Fibroblast of upper back skin (primary cell): ENCODE data around the gene GPT2.

ENCODE experiments used
- DNase-seq: peaks from one replicate; pipeline ENCODE4 v3.0.0-alpha.2; 2013

The GPT2 gene

DNA sequence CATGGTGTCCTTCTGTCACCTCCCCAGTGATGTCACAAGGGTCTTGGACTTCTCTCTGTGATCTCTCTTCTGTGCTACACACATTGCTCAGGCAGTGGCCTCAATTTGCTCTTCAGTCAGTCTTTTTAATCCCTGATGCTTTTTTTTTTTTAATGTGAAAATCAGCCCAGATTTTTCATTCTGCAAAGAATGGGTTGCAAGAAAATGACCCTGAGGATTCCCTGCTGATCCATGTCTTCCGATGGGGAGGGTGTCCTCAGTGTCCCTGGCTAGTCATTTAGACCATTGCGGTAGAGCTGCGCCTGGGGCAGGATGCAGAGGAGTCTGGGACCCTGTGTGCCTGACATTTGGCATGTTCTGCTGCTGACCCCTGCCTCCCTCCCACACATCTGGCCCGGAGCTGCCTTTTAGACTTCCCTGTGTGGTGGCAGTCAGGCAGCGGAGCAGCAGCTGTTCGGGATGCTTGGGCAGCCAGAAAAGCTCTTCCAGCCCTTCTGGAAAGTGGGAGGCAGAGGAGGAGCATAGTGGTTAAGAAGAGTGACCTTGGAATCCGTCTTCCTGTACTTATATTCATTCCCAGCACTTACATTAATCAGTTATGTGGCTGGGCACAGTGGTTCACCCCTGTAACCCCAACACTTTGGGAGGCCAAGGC is 12.3 kb downstream of the GPT2 start:
- DNase-seq: no peak

DNA sequence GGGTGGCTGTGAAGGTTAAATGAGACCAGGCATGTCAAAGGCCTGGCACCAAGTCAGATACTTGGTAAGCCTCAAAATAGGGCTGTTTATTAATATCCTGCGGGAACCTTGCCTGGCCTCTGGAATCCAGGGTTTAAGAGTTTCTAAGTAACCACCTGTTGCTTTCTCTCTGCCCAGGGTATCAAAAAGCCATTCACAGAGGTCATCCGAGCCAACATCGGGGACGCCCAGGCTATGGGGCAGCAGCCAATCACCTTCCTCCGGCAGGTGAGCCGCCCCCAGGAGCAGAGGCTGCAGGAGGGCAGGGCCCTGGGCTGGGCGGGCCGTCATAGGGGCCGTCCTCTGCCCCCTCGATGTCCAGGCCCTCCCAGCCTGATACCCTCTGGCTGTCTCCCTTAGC is 13.3 kb downstream of the GPT2 start:
- DNase-seq: no peak

DNA sequence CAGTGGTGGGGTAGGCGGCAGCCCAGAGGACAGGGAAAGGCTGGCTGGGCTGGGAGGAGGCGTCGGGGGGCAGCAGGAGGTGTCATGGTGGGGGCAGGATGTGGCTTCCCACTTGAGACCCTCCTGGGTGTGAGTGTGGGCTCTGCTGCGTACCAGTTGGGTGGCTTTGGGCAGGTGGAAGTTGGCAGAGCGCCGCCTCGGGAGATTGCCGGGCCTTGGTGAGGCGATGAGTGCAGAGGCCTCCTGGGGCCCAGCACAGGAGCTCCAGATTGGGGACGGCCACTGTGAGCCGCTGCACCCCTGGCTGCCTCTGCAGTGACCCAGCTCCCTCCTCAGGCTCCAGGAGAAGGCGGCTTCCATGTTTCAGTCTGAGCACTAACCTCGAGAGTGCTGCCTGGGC is 13.8 kb downstream of the GPT2 start:
- DNase-seq: no peak

DNA sequence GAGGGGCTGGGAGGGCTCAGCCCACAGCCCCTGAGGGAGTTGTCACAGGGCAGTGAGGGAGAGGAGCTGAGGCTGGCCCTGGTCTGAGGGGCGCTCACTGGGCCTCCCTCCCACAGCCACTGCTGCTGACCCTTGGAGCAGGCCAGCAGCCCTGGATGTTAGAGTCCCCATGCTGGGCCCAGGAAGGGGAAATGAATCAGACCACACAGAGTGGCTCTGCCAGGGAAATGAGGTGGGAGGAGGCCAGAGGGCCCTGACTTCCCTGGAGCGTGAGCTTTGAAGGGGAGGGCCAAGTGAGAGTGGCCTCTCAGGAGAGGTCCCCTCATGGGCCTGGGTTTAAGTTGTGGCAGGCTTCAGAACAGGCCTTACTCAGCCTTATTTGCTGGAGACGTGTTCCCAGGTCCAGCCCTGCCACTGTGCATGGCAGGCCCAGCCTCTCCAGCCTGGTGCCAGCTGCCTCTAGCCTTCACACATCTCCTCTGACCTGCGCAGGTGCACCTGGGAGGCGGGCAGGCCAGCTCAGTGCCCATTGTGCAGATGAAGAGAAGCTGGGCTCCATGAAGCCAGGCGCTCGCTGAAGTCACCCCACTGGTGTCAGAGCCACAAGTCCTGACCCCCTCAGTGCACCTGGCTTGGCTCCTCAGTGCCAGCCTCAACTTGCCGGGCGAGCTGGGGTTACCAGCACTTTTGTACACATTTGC is 15.4 kb downstream of the GPT2 start:
- DNase-seq: no peak

DNA sequence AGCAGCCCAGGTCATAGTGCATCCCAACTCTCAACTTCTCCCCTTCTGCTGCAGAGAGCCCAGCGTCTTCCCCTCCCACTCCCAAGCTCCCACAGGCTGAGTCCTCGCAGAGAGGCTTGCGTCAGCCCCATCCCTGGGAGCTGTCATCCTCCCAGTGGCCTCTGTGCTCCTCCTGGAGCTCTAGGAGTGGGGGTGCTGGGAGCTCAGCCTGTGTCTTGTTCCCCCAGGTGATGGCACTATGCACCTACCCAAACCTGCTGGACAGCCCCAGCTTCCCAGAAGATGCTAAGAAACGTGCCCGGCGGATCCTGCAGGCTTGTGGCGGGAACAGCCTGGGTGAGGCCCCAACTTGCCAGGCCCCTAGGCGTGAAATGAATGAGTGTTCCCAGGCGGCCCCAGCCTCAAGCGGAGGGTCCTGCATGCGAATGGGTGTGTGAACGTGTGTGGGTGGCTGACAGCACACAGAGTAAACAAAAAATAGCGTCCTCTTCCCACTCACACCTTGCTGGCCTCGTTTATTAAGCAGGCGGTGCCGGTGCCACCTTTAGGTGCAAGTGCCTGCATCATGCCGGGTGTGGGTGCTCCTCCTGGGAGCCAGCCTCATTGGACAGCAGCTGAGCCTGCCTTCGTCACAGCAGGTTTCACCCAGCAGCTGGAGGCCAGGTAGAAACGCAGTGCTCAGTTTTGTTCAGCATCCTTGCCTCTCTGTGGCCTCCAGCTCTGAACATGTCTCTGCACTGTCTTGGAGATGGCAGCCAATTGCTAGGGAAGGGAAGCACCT is 16.5 kb downstream of the GPT2 start:
- no peak for DNase-seq

DNA sequence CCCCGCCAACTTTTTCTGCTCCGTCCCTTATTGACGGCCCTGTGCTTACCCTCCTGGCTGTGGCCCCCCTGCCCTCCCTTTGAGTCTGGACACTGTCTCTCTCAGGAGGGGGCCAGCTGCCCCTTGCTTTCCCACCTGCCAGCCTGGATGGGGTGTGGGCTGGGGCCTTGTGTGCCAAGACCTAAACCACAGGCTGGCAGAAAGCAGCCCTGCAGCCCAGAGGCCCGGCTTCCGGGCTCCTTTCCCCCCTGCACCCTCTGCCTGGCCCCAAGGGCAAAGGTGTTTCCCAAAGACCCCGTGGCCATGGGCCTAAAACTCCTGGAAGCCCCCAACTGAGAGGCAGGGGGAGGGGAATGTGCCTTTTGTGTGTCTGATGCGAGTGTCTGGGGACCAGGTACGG is 17.5 kb downstream of the GPT2 start:
- no peak for DNase-seq

DNA sequence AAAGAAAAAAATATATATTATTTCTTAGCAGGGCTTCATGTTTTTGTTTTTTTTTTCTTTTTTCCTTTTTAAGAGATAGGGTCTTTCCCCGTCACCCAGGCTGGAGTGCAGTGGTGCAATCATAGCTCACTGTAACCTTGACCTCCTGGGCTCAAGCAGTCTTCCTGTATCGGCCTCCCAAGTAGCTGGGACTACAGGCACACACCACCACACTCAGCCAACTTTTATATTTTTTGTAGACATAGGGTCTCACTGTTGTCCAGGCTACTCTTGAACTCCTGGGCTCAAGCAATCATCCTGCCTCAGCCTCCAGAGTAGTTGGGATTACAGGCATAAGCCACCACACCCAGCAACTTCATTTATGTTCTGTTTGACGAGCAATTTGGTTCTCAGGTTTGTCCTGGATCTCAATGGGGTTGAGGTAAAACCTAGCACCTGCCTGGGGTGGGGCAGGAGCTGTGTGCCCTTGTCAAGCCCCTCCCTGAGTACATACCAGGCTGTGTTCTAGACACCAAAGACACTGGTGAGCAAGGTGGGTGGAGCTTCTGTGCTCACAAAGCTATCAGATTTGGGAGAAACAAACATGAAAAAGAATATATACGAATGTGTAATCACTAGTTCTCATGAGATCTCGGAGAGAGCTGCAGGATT is 19.2 kb downstream of the GPT2 start:
- DNase-seq: no peak

DNA sequence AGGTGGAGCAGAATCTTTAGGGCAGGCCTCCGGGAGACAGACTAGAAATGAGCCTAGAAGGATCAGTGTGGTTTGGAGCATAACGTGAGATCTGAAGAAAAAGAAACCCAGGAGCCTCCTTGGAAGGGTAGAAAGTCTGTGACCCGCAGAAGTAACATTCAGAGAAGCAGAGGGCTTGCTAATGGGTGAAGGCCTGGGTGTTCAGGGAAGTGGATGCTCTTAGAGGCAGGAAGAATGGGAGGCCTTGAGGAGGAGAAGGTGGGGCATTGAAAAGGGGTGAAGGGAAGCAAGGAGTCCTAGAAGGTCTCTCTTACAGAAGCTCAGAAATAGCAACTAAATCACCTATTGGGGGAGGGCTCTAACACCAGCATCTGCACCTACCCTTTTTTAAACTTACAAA is 20.3 kb downstream of the GPT2 start:
- DNase-seq: no peak

DNA sequence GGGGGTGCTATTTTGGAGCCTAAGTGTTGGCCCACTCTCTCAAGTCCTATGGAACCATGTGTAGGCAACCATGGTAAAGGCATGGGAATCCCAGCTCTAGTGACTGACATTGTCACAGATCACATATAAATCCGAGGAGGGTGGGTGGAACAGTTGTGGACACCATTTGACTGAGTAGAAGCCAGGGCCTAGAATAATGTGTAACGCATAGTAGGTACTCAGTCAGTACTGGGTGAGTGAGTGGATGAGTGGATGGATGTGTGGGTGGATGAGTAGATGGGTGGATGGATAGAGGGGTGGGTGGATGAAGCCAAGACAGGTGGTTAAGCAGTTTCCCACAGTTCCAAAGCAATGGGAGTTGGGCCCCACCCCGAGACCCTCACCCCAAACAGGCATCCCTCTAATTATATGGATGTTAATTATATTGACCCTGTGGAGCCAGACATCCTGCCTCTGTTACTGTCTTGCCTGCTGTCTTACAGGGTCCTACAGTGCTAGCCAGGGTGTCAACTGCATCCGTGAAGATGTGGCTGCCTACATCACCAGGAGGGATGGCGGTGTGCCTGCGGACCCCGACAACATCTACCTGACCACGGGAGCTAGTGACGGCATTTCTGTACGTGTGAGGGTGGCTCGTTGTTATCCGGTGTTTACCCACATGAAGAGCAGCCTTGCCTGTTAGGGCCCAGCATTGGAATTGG is 22.3 kb downstream of the GPT2 start:
- no peak for DNase-seq

DNA sequence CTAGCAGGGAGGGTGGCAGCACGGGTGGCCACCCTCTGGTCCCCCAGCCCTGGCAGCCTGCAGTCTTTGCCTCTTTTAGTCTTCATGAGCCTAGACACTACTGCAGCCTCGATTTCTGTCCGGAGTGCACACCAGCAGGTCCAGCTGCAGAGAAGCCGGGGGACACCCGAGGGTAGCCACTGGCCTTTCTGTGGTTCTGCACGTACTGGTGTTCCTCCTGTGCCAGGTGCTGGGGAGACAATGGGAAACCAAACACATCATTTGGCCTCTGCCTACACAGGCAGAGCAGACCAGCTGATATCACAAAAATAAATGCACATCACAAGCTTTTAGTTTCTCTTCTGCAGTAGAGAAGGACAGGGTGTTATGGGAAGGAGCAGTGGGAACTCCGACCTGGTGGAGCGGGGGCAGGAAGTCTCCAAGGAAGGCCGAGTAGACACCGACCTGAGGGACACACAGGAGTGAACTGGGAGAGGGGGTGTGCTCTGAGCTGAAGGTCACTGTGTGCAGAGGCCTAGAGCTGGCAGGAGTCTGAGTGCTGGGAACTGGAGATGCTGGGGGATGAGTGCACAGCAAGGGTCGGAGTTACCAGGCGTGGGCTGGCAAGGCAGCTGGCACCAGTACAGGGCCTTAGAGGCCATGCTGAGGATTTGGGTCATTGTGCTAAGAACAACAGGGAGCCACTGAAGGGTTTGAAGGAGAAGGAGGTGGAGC is 23.1 kb downstream of the GPT2 start:
- DNase-seq: no peak

DNA sequence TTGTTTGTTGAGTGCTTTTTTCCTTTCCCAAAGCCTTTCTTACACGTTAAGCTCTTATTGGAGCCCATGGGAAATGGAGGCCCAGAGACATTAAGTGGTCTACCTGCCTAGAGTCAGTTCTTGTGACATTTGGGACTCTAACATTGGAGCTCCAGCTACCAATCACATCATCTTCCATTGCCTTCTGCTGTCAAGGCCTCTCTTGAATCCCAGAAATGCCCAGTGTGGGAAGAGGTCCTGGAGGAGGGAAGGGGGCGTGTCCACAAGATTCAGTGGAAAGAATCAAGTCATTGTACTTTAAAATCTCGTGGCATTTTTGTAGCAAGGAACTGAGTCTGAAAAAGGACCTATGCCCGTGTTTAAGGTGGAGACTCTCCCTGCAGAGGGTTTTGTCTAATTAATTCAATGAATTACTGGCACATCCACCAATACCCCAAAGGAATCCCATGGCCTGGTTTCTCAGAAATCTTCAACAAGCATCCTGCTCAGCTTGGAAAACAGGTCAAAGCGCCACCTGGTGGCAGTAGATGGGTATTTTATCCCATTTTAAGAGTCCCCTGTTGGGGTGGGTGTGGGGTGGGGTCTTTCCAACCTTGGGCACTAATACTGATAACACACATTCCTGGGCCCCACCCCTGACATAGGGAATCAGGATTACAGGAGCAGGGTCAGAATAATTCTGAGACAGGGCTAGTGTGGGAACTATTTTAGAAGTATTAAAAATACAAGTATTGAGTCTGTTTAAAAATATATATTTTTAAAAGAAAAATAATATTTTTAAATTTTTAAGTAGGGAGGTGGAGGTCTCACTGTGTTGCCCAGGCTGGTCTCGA is 24.6 kb downstream of the GPT2 start:
- peak; percentile 60 for DNase-seq

DNA sequence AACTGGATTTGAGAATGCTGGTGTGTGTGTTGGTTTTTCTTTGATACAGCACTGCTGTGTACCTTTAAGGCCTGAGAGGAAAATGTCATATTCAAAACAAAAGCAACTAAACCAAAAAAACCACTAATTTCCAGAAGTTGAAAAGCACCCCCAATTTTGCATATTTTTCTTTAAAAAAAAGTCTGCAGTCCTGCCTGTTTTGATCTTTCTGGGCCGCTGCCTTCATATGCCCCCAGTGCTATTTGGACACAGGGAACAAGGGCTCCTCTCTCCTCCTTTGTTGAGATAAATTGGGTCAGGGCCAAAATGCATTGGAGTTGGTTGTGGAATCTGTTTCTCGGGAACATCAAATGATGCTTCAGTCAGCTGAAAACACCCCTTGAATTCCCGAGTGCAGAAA is 26.9 kb downstream of the GPT2 start:
- no peak for DNase-seq

DNA sequence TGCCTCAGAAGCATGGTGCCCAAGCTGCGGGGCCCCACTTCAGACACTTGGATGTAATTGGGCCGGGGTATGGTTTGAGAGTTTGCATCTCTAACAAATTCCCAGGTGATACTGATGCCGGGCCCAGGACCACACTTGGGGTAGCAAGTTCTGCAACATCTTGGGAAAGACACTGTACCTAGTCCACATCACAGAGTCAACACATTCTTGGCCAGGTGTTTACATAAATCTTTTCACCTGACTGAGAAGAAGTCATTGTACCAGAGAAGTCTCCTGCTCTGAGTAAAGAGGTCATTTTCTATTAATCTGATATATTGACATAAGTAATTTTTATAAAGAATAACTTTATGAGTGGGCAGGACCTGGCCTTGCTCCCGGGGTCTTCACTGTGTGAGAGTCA is 27.5 kb downstream of the GPT2 start:
- DNase-seq: no peak

DNA sequence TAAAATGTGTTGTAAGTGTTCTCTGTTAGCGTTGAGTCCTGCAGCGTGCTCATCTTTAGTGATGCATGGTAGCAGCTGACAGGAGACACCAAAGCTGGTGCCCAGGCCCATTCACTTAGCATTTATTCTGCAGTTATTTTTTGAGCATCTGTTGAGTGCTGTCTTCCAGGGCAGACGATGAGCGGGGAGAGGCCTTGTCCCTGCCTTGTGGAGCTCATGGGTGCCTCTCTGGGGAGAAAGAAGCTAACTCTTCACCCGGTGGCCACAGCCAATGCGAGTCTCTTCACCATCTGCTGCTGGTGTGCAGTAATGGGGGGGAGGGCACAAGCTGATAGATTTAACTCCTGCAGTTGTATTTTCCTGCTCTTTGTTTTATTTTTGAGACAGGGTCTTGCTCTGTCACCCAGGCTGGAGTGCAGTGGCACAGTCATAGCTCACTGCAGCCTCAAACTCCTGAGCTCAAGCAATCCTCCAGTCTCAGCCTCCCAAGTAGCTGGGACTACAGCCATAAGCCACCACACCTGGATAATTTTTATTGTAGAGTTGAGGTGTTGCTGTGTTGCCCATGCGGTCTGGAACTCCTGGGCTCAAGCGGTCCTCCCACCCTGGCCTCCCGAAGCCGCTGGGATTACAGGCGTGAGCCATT is 30.5 kb downstream of the GPT2 start:
- no peak for DNase-seq

DNA sequence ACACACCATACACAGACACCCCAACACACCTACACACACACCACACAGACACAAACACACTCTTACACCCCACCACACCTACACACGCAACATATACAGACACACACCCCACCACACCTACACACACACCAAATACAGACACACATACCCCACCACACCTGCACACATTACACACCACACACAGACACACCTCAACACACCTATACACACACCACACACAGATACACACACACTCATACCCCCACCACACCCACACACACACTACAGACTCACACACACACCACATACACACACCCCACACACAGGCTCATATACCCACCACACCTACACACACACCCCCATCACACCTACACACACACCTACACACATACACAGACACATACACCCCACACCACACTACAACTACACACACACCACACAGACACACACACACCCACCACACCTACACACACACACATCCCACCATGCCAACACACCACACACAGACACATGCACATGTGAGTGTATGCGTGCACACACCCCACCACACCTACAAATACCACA is 31.4 kb downstream of the GPT2 start:
- DNase-seq: no peak

DNA sequence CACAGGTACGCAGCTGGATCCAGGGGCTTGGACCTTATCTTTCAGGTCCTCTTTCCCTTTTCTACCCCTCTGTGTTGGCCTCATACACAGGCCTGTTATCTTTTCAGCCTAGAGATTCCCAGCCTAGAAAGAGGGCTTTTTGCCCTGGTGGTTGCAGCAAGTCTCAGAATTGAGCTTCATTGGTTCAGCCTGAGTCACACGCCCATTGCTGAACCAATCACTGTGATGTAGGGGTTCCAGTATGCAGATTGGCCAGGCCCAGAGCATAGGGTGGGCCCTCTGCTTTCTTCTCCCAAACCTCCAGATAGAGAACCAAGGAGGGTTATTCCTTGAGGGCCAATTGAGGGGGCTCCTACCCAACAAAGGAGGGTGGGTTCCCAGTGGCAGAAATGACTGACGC is 32.8 kb downstream of the GPT2 start:
- DNase-seq: no peak

DNA sequence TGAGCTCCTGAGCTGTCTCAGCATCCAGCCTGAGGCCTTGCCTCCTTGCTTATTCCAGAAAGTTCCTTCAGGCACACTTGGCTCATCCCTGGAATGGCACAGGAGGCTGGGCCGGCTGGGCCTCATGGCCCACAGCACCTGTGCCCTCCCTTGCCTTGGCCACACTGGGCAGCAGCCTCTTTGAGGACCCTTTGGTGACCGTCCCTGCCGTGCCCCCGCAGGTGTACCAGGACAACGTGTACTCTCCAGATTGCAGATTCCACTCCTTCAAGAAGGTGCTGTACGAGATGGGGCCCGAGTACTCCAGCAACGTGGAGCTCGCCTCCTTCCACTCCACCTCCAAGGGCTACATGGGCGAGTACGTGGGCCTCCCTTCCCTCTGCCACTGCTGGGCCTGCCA is 34.2 kb downstream of the GPT2 start:
- DNase-seq: no peak

DNA sequence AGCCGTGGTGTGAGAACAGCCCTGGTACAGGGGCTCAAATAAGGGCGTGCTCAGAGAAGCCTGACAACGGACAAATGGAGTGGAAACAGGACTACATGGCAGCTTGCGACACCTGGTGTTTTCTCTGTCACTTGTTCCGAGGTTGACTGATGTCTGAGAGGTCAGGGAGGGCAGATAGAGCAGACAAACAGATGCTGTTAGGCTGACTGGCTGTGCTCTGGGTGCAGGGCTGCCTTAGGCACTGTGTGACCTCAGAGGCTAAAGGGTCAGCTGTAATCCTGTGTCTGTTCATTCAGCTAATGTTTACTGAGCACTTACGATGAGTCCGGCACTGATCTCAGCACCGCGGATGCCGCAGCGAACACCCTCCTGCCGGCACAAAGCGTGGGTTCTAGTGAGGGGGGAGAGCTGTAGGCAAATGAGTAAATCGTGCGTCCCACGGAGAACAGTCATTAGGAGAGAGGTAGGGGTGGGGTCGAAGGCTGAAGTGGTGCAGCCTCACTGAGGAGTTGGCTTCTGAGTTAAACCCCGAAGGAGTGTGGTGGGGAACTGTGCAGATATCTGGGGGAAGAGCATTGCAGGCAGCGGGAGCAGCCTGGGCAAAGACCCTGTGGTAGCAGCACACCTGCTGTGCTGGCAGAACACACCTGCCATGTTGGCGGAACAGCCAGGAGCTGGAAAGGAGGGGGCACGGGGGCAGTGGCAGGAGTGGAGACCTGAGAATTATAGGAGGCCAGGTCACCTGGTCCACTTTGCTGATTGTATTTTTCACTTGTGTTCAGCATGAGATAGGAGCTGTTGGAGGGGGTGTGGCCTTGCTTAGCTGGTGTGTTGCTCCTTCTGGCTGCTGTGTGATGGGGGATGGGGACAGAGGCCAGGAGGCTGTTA is 35.0 kb downstream of the GPT2 start:
- DNase-seq: no peak

DNA sequence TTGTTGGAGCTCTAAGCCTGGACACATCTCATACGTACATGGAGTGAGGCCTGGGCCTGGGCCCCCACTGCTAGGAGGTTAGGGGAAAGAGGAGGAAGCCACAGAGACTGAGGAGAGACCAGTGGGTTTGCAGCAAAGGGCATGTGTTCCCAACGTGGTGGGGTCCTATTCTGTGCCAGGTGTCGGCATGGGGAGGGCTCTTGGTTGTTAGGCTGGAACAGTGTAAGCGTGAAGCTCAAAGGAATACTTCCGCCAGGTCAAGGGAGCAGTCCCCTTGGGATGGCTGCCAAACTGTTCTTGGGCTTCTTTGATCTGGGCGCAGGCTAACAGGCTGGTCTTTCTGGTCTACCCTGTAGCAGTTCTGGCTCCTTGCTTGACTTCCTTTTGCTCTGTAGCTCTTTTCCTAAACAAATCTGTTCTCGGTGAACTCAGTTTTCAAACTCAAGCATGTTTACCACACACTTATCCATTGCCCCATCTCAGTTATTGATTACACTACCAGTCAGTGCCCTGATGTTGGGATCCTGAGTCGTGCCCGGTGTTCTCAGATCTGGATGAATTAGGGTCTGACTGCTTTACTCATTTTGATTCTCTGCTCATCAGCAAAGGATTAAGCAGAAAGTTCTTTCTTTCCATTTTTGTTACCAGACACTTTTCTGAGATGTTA is 36.4 kb downstream of the GPT2 start:
- no peak for DNase-seq
